Vagina (tissue), 2 donors: ENCODE data around the gene PRLHR.

Experiments used
- POLR2AphosphoS5 ChIP-seq, 2 donors: sonication (generic); formaldehyde crosslinking; IDR thresholded peaks; one replicate each; pipeline ENCODE4 v1.9.0; 2017; ENCODE audit warnings: antibody characterized with exemption in 2 of 2, mild to moderate bottlenecking in 2 of 2, low read depth in 1 of 2; ENCODE audit not compliant: insufficient read depth in 1 of 2
- TF ChIP-seq, protein P1 (sequence below), 3 experiments: fragments of 450-650 bp in 2 of 3; fragments of 200-600 bp in 1 of 3; sonication (generic) in 1 of 3; IDR thresholded peaks; one replicate each; pipeline ENCODE4 v1.5.1; 2017 to 2019; ENCODE audit warnings: antibody characterized with exemption in 3 of 3, mild to moderate bottlenecking in 2 of 3, moderate library complexity in 2 of 3

DNA sequence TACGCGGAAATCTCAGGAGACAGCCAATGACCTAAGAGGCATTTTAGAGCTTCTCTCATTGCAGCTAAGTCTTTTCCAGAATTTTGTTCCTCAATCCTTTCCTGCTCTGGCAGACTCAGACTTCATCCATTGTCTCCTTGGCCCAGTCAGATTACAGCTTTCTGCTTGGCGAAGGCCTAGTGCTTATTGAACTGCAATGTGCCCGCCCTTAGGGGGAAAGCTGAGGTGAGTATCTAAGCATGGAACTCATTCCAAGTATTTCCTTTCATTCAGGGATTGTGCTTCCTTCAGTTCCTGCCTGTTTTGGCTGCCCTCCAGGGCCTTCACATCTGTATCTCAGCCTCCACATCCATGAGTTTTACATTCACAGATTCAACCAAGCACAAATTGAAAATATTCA lies 37.5 kb downstream of the PRLHR start:
- TF ChIP-seq POLR2AphosphoS5 (IDR thresholded peaks at IDR 0.05; ENCODE audit: insufficient read depth in 1 of 2, low read depth in 1 of 2): no peak
- TF ChIP-seq, protein P1, sequence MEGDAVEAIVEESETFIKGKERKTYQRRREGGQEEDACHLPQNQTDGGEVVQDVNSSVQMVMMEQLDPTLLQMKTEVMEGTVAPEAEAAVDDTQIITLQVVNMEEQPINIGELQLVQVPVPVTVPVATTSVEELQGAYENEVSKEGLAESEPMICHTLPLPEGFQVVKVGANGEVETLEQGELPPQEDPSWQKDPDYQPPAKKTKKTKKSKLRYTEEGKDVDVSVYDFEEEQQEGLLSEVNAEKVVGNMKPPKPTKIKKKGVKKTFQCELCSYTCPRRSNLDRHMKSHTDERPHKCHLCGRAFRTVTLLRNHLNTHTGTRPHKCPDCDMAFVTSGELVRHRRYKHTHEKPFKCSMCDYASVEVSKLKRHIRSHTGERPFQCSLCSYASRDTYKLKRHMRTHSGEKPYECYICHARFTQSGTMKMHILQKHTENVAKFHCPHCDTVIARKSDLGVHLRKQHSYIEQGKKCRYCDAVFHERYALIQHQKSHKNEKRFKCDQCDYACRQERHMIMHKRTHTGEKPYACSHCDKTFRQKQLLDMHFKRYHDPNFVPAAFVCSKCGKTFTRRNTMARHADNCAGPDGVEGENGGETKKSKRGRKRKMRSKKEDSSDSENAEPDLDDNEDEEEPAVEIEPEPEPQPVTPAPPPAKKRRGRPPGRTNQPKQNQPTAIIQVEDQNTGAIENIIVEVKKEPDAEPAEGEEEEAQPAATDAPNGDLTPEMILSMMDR (IDR thresholded peaks at IDR 0.05): no peak
